Anterior cingulate cortex (tissue), 58 donors: ENCODE measurements around the gene PRSS36.

Experiments
- DNase-seq, 58 donors: peaks; one replicate each; lab custom pipeline; 2025; lab: John Stamatoyannopoulos, UW

PRSS36 gene

GRCh38 chr16:31129568-31130335 lies 20.1 kb downstream of the PRSS36 start:
- DNase-seq = peak in 12 of 58 donors; percentile 19 to 56 (median 38)

- peak in 24 of 58 donors; percentile 8 to 57 (median 36) for DNase-seq
These were observed 20.9 kb downstream of the PRSS36 start for GRCh38 chr16:31128711-31129567.

DNA sequence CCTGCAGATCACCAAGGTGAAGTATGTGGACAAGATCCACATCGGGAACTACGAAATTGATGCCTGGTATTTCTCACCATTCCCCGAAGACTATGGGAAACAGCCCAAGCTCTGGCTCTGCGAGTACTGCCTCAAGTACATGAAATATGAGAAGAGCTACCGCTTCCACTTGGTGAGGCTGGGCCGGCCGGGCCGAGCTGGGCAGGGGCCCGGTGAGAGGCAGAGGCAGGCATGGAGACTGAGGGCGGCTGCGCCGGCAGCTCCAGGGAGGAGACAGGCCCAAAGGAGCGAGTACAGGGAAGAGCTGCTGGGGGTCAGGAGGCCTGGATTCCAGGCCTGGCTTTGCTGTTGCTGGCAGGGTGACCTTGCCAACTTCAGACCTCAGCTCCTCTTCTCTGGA lies 22.7 kb downstream of the PRSS36 start:
- DNase-seq = no peak

DNA sequence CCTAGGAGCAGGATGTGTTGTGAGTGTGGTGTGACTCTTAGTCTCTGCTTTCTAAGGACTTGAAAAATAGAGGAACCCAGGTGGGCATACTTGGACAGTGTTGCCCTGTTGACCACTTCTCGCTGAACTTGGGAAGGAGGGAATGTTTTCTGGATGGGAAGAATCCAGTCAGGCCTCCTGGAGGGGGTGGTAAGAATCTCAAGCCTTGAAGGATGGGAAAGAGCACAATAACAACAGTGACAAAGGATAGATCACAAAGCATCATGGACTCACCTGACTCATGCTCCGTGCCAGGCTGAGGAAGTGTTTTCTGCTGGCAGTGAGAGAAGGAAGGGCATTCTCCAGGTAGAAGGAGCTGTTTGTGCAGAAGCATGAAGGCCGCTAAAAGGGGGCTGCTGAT lies 24.0 kb downstream of the PRSS36 start:
- no peak for DNase-seq

- DNase-seq = no peak
These were observed 29.7 kb downstream of the PRSS36 start for GRCh38 chr16:31120129-31120528.

GRCh38 chr16:31118223-31119155 lies 31.4 kb downstream of the PRSS36 start:
- no peak for DNase-seq

- DNase-seq = peak; percentile 77 to 99 (median 96)
These were observed 32.3 kb downstream of the PRSS36 start, which contains the start of gene KAT8 for GRCh38 chr16:31117384-31118222. Gene KAT8 (plus strand): TSS chr16:31117664. CDS start chr16:31117682, 18 bp downstream.

GRCh38 chr16:31114468-31114867 lies 35.4 kb downstream of the PRSS36 start:
- no peak for DNase-seq

- DNase-seq = no peak
These were observed 36.4 kb downstream of the PRSS36 start for GRCh38 chr16:31113121-31114120.

- no peak for DNase-seq
These were observed 37.2 kb downstream of the PRSS36 start for GRCh38 chr16:31112711-31113110.

DNA sequence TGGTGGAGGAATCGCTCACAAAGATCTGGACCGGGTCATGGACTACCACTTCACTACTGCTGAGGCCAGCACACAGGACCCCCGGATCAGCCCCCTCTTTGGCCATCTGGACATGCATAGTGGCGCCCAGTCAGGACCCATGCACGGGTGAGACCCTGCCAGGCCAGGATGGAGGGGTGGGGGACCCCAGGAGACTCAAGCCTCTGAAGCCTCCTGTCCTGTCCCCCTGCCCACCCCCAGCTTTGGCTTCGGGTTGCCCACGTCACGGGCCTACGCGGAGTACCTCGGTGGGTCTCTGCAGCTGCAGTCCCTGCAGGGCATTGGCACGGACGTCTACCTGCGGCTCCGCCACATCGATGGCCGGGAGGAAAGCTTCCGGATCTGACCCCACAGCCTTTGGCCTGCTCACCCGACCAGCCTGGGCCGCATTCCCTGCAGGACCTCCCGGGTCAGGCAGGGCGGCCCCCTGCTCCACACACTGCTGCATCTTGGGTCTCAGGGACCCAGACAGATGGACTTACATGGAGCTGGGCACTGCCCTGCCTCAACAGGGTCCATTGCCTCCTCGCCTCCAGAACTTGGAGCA lies 37.9 kb downstream of the PRSS36 start:
- DNase-seq = no peak

- DNase-seq = no peak
These were observed 39.5 kb downstream of the PRSS36 start for GRCh38 chr16:31110106-31111034.

GRCh38 chr16:31109622-31110021 lies 40.2 kb downstream of the PRSS36 start:
- DNase-seq = no peak

- DNase-seq = no peak
These were observed 40.9 kb downstream of the PRSS36 start for GRCh38 chr16:31108794-31109558.

DNA sequence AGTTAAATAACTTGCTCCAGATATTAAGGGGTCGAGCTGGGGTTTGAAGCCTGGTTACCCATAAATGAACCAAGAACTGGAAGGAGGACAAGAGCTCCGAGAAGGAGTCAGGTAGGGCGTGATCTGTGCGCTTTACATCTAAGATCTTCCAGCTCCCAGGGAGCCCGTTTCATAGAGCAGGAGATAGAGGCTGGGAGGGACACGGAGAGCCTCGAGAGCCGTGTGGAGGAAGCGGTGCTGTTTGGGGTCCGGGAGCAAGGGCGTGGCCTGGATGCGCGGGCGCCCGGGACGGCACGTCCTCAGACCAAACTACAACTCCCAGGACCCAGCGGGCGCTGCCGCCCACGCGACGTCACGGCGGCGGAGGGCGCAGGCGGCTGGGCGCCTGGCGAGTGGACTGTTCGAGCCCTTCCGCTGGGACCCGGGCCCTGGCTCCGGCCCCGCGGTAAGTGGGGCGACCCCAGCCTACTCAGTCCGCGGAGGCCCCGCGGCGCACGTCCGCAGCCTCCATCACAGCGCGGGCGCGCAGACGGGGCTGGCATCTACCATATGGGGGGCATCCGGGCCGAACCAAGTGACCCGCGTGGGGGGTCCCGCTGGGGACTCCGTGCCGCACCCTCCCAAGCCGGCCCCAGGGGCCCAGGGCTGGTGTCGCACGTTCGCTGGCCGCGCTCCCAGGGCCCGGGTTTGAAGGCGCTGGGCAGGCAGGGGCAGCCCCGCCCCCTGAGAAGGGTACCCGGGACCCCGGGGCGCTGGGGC lies 41.7 kb downstream of the PRSS36 start, which contains the start of gene BCKDK:
Gene BCKDK, plus strand, starts transcription at position 352 of the 759 bp plus-strand sequence. CDS start 838 bp downstream, outside the sequence.
- DNase-seq = peak in 52 of 58 donors; percentile 13 to 83 (median 54)
